ENCODE results near the gene ATXN2.

- TF ChIP-seq CTCF (IDR thresholded peaks at IDR 0.05) (no peak), POLR2A (IDR thresholded peaks at IDR 0.05) (no peak)
Measured at GRCh38 chr12:111598637-111599452, at the start of gene ATXN2.

All from body of pancreas (tissue), 4 donors.